GM19395 (cell line): ENCODE results near the gene C12orf42.

Source experiments
- ATAC-seq: cut with Tn5 transposase; IDR thresholded peaks from one replicate; pipeline ENCODE4 v1.9.1; 2021; ENCODE audit warnings: mild to moderate bottlenecking, moderate library complexity; ENCODE audit not compliant: unreplicated experiment

Gene C12orf42

GRCh38 chr12:103350116-103350515, 145.7 kb downstream of the C12orf42 start:
- no peak for ATAC-seq

GRCh38 chr12:103348935-103349334, 146.8 kb downstream of the C12orf42 start:
- ATAC-seq = no peak

DNA sequence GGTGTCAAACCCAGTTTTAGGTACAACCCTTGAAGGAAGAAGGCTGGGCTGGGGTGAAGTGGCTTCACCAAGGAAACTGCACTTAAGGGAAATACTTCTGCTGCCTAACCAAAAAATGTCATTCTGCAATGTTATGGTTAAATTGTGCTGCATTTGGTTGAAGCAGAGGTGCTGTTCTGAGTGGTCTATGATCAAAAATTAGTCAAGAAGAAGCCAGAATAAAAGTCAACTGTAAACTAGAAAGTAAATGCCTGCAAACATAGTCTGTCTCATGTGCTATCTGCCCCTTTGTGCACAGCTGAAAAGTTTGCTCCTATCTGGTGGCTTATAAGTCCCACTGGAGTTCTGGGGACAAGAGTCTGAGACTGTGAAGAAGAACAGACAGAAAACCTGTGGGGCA, 158.8 kb downstream of the C12orf42 start:
- no peak for ATAC-seq

- no peak for ATAC-seq
Measured at GRCh38 chr12:103334466-103334865, 161.3 kb downstream of the C12orf42 start.

DNA sequence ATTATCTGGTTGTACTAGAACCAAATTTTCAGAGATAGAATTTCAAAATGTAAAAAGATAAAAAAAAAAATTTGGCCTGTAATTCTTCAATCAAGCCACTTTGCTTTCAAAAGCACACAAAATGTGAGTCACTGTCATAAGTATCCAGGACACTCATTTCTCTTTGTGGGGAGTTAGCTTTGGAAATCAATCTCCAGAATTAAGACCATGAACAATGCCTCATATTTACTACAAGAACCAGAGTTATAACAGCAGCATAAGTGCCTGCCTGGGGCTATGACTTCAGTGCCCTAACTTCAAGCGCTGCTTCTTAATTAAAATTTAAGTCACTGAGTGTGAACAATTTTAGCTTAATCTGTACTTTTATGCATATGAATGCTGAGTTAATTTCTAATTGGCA, 162.1 kb downstream of the C12orf42 start:
- ATAC-seq = no peak

DNA sequence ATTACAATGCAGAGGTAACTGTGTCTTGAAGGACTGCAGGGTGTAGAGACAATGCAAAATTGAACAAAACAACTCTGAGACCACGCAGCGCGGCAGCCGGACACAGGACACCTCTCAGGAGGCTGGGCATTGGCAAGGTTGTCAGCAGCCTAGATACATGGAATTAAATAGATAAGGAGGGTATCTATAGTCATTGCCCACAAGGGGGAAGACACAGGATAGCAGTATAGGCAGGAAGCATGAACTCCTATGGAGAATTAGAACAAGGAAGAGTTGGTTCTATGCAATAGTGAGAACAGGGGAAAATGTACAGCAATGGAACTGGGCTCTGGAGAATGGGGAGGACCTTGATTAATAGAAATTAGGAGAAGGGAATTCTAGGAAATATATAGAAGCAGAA, 164.1 kb downstream of the C12orf42 start:
- ATAC-seq = no peak

GRCh38 chr12:103330672-103331071, 165.1 kb downstream of the C12orf42 start:
- ATAC-seq = no peak

DNA sequence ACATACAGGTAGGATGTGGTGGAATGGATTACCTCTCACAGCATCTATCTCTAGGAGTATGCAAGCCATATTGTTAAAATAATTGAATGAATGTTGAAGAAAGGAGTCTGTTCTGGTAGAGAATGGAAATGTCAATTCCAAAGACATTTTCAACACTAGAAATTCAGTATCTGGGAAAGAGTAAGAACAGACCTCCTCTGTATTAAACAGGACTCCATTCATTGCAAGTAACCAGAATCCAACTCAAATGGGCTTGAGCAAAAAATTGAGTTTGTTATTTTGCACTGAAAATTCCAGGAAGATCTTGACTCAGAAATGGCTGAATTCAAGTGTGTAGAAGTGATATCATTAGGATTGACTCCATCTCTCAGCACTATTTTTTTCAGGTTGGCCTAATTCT, 168.1 kb downstream of the C12orf42 start:
- no peak for ATAC-seq

DNA sequence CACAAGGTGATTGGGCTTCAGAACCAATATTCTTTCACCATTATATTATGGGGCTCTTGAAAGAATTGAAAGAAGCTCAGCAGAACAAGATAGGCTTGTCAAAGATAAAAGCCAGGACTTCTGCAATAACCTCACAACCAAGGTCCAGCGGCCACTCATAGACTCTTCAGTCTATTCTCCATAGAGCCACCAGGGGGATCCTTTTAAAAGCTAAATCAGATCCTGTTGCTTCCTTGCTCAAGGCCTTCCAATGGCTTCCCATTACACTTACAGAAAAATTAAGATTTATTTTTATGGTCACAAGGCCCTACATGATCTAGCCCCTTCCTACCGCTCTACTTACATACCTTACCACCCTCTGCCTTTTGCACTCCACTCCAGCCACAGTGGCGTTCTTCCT, 169.6 kb downstream of the C12orf42 start:
- no peak for ATAC-seq

- ATAC-seq = no peak
Measured at GRCh38 chr12:103318566-103318965, 177.2 kb downstream of the C12orf42 start.

DNA sequence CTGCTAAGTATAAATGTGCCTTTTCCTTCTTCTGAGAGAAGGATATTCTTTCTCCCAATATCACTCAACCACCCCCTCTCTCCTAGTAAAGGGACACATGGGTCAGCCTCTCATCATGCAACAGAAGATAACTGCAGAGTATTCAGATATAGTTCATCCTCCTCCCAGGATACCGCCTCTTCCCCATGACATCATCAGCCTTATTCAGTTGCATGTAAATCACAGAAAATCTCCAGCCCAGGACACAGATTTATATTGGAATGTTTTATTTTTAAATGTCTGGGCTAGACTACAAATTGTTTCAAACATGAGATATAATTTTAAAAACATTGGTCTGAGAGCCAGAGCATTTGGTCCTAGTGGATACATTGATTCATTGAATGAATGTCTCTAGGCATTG, 178.5 kb downstream of the C12orf42 start:
- ATAC-seq = no peak

DNA sequence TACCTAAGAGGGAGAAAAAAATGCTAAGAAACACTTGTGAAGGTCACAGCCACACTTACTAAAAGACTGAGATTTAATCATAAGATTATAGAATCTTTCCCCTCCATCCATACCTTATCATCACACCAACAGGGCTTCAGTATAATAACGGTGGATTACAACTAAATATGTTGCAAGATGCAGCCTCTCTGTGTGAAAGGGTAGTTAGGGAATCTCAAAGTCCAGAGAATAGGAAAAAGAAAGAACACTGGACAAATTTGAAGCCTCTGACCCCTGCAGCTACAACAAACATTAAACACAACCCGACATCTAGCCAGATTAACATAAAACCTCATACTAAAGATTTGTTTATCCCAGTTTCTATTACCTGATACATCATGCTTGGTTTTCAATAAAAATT, 181.0 kb downstream of the C12orf42 start:
- ATAC-seq = no peak

DNA sequence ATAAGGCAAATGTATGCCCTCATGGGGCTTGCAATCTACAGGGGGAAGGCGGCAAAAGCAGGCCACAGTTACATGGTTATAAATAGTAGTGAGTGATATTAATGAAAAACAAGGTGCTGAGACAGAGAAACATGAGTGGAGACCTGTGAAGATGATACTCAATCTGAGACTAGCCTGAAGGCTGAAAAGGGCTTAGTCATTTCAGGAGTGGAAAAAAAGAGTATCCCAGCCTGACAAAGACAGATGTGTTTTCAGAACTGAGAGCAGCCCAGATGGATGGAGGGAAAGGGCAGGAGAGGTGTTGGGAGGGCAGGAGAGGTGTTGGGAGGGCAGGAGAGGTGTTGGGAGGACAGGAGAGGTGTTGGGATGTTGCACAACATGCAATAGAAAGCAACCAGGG, 181.9 kb downstream of the C12orf42 start:
- no peak for ATAC-seq

- ATAC-seq = no peak
Measured at GRCh38 chr12:103312742-103313354, 182.9 kb downstream of the C12orf42 start.

- no peak for ATAC-seq
Measured at GRCh38 chr12:103310546-103311270, 185.1 kb downstream of the C12orf42 start.

DNA sequence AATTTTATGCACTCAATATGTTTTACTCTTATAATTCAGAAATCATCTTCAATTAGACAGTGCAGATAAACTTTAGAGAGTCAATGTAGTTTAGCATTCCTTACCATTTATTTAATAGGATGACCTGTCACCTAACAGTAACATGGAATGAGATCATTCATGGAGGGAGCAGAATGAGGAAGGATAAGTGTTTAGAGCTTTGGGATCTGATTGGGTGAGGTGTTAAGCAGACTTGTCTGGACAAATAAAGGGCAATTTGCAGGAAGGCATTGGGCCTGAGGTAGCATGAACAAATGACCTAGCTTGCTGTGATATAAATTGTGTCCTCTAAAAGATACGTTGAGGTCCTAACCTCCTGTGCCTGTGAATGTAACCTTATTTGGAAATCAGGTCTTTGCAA, 187.4 kb downstream of the C12orf42 start:
- ATAC-seq = no peak

GRCh38 chr12:103303484-103303883, 192.3 kb downstream of the C12orf42 start:
- no peak for ATAC-seq

DNA sequence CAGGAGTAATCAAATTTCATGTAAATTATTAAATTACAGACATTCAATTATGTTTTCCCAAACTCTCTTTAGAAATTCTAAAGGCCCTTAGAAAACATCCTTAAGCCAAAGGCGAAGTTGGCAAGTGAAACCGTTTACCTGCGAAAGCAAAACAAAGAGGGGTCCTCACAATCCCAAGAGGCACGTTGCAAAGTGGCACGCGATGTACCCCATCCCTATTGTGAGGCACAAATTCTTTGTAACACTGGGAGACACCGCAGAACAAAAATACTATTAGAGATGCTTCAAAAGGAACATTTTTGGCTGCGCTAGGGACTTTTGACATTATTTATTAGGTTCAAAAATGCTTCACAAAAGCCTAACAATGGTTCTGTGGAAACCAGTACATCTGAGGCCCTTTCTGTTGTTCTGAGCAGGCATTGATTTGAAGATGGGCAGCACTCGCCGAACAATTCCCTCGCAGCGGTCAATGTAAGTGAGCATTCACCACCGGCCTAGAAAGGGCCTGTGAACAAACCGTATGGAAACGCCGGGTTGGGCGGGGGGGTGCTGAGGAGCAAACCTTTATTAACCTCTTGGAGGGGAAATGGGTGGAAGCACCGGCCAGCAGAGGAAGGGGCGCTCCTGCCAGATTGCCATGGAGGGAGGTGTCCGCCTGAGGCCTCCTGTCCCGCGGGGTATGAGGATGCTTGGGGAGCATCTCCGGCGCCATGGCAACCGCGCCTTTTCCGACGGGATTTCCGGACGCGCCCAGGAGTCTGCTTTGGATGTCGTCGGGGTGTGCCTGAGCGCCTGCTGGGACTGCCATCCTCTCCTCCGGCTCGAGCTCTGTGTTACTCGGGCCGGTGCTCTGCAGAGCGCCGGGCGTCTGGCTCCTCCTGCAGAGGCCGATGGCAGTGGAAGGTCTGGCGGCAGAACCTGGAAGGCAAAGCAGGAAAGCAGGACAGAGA, 193.9 kb downstream of the C12orf42 start:
- no peak for ATAC-seq

- no peak for ATAC-seq
Measured at GRCh38 chr12:103288016-103288415, 207.8 kb downstream of the C12orf42 start.

DNA sequence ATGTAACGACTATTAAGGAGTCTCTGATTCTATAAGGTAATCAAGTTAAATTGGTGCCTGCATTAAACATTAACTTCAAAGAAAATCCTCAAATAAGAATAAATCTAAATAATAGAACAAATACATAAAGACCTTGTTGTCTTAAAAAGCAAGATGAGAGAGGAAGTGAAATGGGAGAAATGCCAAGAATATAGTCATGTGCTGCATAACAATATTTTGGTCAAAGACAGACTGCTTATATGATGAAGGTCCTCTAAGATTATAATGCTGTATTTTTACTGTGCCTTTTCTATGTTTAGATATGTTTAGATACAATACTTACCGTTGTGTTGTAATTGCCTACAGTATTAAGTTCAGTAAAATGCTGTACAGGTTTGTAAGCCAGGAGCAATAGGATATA, 213.6 kb downstream of the C12orf42 start:
- no peak for ATAC-seq

DNA sequence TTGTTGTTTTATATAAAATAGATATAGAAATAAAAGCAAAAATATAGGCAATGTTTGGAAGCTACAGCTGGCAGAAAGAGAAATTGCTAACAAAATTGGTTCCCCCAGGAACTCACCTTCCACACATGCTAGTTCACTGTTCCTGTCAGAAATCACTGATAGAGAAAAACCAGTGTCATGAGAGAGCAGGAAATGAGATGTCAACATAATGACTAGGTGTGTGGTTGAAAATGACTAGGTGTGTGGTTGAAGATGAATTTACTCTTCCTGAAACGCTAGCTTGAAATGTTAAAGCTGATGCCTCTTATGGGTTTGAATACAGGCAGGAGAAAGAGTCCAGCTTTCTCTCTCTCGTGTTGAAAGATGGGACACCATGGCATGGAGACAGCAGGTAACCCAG, 216.3 kb downstream of the C12orf42 start:
- ATAC-seq = peak; percentile 98

- no peak for ATAC-seq
Measured at GRCh38 chr12:103278329-103278728, 217.4 kb downstream of the C12orf42 start.
